GM18519 (cell line): ENCODE measurements around the gene TCOF1.

Experiments used
- ATAC-seq: cut with Tn5 transposase; IDR thresholded peaks from one replicate; pipeline ENCODE4 v1.9.1; 2021; ENCODE audit warnings: mild to moderate bottlenecking, moderate library complexity; ENCODE audit not compliant: unreplicated experiment, low FRiP score

TCOF1 gene

GRCh38 chr5:150389531-150390266 is 32.2 kb downstream of the TCOF1 start:
- no peak for ATAC-seq

DNA sequence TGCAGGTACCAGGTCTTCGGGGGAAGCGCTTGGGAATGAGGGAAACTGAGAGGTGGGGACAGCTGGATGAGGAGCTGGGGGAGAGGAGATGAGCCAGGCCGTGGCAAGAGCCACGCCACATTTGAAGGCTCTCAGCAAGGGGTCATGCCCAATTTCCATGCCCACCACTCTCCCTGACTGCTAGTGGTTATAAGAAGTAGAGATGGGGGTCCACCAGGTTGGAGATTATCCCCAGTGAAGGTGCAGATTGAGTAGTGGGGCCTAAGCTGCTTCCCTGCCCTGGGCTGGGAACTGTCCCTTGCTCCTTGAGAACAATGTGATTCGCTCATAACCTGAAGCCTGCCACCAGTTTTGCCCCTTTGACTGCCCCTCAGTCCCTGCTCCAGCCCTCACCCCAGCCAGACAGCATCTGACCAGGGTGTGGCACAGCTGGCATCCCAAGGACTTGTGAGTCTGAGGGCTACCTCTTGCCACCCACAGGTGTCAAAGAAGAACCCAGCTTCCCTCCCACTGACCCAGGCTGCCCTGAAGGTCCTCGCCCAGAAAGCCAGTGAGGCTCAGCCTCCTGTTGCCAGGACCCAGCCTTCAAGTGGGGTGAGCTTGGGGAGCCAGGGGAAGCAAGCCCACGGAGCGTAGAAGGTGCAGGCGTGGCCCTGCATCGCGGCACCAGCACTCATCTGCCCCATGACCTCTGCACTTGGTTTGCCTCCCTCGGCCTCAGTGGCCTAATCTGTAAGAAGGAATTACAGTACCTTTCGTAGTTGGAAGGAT is 33.8 kb downstream of the TCOF1 start:
- ATAC-seq: no peak

GRCh38 chr5:150391986-150392385 is 34.5 kb downstream of the TCOF1 start:
- ATAC-seq: no peak

- no peak for ATAC-seq
Observed at GRCh38 chr5:150392680-150393079, 35.2 kb downstream of the TCOF1 start.

GRCh38 chr5:150393096-150393645 is 35.7 kb downstream of the TCOF1 start:
- ATAC-seq: no peak

DNA sequence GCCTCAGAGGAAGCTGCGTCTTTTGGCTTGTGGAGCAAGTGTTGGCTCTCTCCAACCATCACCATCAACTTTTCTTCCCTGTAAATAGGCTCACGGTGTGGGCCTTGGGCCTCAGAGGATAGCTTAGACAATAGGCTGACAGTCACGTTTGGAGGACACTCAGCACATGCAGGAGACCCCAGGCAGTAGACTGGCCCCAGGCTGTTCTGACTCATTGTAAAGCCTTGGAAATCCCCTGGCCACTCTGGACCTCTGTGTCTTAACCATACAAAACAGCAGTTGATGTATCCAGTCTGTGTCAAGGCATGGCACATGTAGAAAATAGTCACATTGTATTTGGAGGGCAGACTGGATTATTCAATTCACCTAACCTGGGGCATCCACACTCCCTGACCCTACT is 36.6 kb downstream of the TCOF1 start:
- no peak for ATAC-seq

- ATAC-seq: no peak
Observed at GRCh38 chr5:150394912-150395687, 37.6 kb downstream of the TCOF1 start.

GRCh38 chr5:150395688-150395975 is 38.1 kb downstream of the TCOF1 start:
- no peak for ATAC-seq

DNA sequence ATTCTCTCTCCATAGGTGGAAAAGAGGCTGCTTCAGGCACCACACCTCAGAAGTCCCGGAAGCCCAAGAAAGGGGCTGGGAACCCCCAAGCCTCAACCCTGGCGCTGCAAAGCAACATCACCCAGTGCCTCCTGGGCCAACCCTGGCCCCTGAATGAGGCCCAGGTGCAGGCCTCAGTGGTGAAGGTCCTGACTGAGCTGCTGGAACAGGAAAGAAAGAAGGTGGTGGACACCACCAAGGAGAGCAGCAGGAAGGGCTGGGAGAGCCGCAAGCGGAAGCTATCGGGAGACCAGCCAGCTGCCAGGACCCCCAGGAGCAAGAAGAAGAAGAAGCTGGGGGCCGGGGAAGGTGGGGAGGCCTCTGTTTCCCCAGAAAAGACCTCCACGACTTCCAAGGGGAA is 38.8 kb downstream of the TCOF1 start:
- ATAC-seq: no peak

- ATAC-seq: no peak
Observed at GRCh38 chr5:150397146-150397781, 39.8 kb downstream of the TCOF1 start.

DNA sequence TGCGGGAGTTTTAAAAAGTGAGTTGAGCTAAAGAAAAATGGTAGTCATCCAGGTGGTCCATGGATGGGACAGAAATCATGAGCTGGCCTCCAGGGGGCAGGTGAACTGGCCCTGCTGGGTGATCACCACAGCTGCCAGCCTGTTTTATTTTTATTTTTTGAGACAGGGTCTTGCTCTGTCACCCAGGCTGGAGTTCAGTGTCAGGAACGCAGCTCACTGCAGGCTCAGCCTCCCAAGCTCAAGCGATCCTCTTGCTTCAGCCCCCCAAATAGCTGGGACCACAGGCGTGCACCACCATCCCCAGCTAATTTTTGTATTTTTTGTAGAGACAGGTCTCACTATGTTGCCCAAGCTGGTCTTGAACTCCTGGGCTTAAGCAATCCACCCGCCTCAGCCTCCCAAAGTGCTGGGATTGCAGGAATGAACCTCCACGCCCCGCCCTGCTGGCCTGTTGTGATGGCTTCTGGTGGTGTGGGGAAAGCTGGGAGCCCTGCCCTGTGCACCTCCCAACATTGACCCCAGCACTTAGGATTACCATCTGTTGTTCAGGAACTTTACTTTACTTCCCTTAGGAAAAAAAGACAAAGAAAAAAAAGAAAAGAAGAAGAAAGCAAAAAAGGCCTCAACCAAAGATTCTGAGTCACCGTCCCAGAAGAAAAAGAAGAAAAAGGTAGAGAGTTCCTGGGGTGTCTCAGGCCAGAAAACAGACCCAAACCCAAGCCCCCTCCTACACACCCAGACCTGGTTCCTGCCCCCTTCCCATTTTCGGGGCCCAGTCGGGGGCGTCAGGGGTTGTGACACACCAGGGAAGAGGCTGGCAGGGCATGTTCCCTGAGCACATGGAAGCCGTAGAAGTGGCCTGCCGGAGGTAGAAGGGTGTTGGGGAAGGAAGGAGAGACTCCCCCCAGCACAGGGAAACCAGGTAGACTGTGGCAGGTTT is 40.6 kb downstream of the TCOF1 start:
- ATAC-seq: no peak

GRCh38 chr5:150398722-150399523 is 41.4 kb downstream of the TCOF1 start:
- ATAC-seq: peak; percentile 68

- ATAC-seq: no peak
Observed at GRCh38 chr5:150399524-150400211, 42.2 kb downstream of the TCOF1 start.

GRCh38 chr5:150400316-150401075 is 43.0 kb downstream of the TCOF1 start:
- ATAC-seq: no peak

- ATAC-seq: no peak
Observed at GRCh38 chr5:150401076-150401375, 43.5 kb downstream of the TCOF1 start.

DNA sequence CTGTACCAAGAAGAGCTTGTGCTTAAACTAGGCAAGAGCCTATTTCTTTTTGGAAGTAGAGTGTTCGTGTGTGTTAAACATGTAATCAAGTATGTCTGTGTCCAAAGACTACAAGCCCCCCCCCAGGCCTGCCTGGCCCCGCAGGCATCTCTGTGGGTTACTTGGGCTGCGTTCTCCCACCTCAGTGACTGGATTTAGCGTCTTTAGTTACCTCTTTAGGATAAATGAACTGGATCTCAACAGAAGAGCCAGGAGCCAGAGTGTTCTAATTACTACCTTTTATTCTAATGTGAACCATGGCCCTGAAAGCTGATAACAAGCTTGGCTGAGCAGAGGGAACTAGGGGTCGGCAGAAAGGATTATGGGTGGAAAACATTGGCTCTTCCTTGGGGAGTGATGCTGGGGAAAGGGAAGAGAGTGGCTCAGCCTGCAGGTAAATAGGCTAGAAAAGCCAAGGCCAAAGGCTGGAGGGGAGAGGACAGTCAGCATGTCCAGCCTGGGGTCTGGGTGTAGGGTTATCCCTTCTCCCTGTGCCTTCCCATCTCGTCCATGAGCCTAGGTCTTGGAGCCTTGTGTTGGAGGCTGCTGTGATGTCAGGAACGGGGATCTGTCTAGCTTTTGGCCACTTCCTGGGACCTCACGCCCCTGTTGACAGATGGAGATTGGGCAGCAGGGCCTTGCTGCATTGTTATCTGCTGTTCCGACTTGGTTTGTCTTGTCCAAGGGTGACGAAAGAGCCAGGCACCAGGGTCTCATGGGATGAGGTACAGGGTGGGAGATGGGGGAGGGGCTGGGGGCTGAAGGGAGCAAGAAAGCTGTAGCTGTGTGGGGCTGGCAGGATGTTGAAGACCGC is 44.1 kb downstream of the TCOF1 start:
- ATAC-seq: no peak
